GM19324 (cell line): ENCODE data around the gene ZNF407.

Experiments used
- ATAC-seq: cut with Tn5 transposase; IDR thresholded peaks from one replicate; pipeline ENCODE4 v1.9.1; 2021; ENCODE audit warnings: mild to moderate bottlenecking, moderate library complexity; ENCODE audit not compliant: unreplicated experiment, low FRiP score

The ZNF407 gene

GRCh38 chr18:75057169-75057960 is 459.7 kb downstream of the ZNF407 start:
- ATAC-seq: no peak

GRCh38 chr18:75060185-75060584 is 462.5 kb downstream of the ZNF407 start:
- no peak for ATAC-seq

GRCh38 chr18:75062297-75062886 is 464.7 kb downstream of the ZNF407 start:
- no peak for ATAC-seq

GRCh38 chr18:75063196-75063595 is 465.5 kb downstream of the ZNF407 start:
- ATAC-seq: no peak

GRCh38 chr18:75063615-75064512 is 466.2 kb downstream of the ZNF407 start:
- no peak for ATAC-seq

DNA sequence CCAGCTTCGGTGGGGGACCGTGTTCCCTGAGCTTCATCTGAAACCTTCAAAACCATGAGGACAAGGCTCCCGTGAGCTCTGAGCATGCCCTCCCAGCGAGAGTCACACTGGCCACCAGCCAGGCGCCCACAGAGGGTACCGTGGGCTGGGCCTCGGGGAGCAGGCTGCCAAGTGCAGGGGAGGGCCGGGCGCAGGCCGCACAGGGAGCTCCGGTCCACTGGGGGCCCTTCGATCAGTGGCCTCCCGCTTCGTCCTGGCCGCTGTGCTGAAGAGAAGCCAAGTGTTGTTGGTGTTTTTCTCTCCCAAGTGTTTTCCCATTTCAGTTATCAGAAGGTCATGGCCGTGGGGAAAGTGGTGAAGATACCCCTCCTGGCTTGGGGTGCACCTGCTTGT is 466.8 kb downstream of the ZNF407 start:
- ATAC-seq: no peak

DNA sequence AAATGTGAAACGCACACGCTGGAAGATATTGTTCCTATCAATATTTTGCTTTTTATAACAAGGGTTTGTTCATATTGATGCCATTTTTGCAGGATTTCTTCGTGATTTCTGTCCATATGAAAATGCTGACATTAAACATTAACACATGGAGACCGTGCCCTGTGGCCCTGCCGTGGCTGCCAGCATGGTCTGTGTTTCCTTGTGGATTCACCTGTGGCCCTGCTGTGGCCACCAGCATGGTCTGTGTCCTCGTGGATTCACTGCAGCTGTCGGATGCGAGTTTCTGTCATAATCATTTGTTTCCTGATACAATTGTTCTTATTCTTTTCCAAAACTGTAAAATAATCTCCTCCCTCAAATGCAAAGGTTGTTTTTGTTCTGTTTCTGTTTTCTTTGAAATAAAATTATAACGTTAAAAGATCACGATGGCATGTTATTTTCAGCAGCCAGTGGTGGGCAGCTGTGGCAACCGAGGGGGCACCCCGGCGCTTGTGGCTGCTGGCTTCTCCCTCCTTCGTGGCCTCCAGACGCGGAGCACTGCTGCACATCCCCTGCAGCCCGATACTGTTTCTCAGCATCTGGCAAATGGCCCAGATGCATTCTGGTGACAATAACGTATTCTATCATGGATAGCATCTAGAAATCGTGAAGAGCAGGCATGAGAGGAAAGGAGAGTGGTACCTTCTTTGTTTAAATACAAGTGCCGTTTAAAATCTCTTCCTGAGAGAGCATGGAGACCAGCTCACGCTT is 467.8 kb downstream of the ZNF407 start:
- no peak for ATAC-seq

- no peak for ATAC-seq
Measured at GRCh38 chr18:75066021-75066880, 468.6 kb downstream of the ZNF407 start.

DNA sequence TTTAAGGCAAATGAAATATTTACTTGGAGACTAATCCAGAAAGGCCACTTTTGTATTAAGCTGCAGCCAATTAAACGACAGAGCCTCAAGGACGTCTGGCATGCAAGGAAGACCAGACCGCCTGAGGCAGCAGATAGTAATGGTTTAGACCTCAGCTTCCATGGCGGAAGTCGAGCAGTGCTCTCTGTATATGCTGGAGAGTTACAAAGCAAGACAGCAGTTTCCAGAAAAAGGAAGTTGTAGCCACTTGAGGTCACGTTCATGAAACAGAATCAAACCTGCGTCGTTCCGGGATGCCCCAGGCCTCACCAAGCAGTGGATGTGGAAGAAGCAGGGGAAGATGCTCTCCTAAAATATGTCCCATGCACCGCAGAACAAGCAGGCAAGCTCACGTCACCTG is 469.3 kb downstream of the ZNF407 start:
- ATAC-seq: no peak

DNA sequence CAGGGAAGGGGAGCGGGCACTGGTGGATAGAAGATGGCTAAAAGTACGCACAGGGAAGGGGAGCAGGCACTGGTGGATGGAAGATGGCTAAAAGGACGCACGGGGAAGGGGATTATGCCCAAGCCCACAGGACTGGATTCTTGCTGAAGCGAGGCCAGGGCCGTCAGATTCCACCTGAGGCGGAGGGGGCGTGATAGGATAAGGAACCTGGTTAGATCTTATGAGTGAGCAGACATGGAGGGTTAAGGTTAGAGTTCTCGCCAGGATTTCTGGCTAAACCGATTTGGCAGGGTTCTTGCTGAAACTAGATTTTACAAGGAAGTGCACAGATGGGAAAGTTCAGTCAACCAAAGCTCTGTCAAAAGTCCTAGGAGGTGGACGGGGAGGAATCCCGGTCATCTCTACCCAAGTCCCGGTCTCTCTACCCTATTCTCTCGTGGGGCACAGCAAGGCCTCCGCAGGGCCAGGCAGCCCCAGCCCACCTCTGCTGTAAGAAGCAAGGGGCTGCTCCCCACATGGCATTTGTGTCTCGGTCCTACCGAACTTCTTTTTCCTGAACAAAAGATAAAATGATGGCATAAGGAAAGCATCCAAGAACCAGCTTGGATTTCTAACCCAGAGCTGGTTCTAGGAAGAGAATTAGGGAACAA is 470.5 kb downstream of the ZNF407 start:
- no peak for ATAC-seq

DNA sequence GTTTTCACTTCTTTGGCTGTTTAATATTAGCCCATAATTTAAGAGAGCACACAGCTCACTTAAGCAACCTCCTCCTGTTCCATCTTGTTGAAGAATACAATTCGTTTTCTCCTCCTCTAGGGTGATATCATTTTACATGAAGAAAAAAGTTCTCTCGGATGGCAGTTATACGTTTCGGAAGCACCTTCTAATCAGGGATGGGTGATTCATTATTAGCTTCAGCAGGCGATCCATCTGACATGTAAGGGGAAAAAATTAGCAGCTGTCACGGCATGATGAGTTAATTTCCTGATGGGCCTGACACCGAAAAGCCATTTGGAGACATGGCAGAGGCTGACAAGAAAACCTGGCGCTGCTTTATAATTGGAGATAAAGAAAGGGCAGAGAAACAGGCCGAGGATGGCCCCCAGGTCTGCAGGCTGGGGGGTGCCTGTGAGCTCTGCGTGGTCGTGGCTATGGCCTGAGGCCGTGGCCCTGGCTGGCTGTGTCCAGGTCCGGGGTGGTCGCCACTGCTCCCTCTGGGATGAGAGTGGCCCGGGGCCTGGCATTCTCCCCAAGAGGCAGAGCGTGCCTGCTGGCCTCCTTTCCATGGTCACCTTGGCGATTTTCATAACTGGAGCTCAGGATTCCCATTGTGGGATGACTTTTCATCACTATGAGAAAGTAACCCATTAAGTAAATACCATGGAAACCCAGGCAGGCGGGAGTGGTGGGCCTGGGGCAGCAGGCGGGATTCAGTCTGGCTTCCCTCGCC is 471.2 kb downstream of the ZNF407 start:
- no peak for ATAC-seq

DNA sequence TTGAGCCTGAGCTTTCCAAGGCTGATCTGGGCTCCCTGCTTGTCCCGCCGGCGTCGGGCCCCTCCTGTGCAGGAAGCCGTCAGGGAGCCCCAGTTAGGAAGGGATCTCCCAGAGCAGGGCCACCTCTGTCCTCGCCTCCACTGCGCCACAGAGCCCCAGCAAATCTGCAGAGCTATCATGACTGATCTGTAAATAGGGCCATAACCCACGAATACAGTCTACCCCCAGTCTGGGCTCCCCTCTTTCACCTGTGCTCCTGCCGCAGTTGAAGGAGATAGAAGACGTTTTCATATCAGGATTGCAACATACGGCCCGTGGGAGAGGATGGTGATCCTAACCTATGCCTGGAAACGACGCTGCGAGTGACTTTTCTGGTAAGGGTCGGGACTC is 472.6 kb downstream of the ZNF407 start:
- no peak for ATAC-seq

DNA sequence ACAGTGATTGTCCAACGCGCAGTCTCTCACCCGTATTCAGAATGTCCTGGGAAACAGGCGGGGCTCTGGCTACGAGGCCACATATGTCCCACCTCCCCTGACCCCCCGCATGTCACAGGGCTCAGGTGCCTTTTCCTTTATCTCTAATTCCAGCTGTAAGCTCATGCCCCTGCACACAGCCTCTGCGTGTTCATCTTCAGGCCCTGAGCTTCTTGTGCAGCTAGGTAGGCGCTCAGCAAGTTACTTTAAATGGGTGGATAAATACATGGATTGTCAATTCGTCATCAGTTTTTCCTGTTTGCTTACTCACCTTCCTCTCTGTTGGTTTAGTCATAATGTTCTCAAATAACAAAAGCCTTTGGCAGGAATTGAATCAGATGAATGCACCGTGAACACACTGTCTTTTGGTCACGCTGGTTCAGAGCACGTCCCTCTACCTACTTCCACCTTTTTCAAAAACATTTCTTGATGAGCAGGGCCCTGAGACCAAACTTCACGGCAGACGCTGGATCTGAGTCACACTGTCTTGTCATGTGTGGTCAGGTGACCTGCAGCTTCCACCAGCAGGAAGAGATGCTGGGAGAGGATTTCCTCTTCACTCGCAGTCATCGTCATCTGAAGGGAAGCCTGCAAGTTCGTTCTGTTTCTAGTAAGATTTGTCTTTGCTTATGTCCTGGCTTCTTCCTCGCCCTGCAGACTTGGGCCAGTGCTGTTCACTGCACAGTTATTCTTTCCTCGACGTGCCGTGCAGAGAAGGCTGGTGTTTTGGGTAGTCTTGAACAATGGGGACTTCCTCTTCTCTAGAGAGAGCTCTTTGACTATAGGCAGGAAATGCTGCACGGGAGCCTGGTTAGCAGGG is 473.2 kb downstream of the ZNF407 start:
- peak; percentile 66 for ATAC-seq

GRCh38 chr18:75071484-75071785 is 473.8 kb downstream of the ZNF407 start:
- ATAC-seq: no peak

DNA sequence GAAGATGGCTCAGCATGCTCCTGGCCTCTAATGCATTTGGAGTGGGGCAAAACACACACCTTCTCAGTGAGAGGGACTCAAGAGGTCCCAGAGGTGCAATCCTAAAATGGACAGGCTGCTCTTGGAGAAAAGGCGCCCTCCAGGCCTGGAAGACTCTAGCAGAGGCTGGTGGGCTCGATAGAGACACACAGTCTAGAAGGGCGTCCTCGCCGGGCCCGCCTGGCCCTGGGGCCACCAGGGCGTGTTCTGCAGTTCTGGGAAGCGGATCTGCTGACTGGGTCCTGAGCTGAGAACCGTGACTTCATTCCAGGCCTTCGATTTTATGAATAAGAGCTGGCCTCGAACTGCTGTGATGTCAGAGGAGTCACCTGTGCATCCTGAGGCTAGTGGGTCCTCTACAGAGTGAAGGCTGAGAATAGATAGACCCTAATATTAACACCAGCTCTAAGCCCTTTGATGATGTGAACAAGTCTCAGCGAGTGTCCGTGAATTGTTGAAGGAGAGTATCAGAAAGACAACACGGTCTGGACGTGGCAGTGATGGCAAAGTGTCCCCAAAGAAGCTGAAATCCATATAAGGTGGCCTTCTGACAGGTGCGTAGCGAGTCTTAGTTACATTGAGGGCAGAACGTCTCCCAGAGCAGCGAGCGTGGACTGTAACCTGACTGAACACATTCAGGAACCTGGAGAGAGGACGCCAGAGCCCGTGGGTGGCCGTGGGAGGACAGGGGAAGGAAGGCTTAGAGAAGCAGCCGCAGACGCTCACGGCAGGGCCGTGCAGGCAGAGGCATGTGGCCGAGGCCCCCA is 474.4 kb downstream of the ZNF407 start:
- no peak for ATAC-seq

GRCh38 chr18:75072672-75073371 is 475.2 kb downstream of the ZNF407 start:
- ATAC-seq: no peak
